ENCODE data around the gene C14orf119.

GRCh38 chr14:23078692-23079116 is 16.6 kb upstream of the C14orf119 start:
- TF ChIP-seq, protein P1, sequence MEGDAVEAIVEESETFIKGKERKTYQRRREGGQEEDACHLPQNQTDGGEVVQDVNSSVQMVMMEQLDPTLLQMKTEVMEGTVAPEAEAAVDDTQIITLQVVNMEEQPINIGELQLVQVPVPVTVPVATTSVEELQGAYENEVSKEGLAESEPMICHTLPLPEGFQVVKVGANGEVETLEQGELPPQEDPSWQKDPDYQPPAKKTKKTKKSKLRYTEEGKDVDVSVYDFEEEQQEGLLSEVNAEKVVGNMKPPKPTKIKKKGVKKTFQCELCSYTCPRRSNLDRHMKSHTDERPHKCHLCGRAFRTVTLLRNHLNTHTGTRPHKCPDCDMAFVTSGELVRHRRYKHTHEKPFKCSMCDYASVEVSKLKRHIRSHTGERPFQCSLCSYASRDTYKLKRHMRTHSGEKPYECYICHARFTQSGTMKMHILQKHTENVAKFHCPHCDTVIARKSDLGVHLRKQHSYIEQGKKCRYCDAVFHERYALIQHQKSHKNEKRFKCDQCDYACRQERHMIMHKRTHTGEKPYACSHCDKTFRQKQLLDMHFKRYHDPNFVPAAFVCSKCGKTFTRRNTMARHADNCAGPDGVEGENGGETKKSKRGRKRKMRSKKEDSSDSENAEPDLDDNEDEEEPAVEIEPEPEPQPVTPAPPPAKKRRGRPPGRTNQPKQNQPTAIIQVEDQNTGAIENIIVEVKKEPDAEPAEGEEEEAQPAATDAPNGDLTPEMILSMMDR (IDR thresholded peaks at IDR 0.05 in 2 of 3, conservative IDR thresholded peaks at IDR 0.05 in 1 of 3; ENCODE audit: insufficient read depth in 2 of 3, low read depth in 1 of 3, low read length in 3 of 3), result peak in 1 of 3 experiments; percentile 27; a peak in 1 of 6 replicates
- TF ChIP-seq ZFP36 (IDR thresholded peaks at IDR 0.05; ENCODE audit: low read depth, low read length, partially characterized antibody) (no peak), MAX (CRISPR knock-in tag; IDR thresholded peaks at IDR 0.05) (no peak), FOSL1 (tag; conservative IDR thresholded peaks at IDR 0.05) (peak; percentile 98), CBX1 (IDR thresholded peaks at IDR 0.05; ENCODE audit: low read depth) (no peak), RB1 (IDR thresholded peaks at IDR 0.05; ENCODE audit: low read depth) (no peak)

Data from K562 (cell line).